WTC11 (cell line): Measurements from ENCODE around the gene ARAP2. TPM values are rescaled to one million over a fixed set of nuclear protein-coding genes. Genes with fewer than 3 reads are reported as not detected.

Experiments
- ATAC-seq: fragments of 200-7000 bp; cut with Tn5 transposase; 2 replicates; pipeline ENCODE4 v1.10.0; 2021; ENCODE audit warnings: mild to moderate bottlenecking, moderate library complexity
- CTCF ChIA-PET: fragments of 300-600 bp; sonication (Branson Sonifier 250); formaldehyde crosslinking; loops from one replicate; lab custom pipeline; 2021; ENCODE audit warnings: antibody characterized with exemption; lab: Charles Lee
- POLR2A ChIA-PET: fragments of 350-600 bp; sonication (Branson Sonifier 250); formaldehyde crosslinking; loops from one replicate; lab custom pipeline; 2021; ENCODE audit warnings: antibody characterized with exemption; lab: Charles Lee
- DNase-seq: peaks from one replicate; pipeline ENCODE4 v3.0.0; 2021; ENCODE audit warnings: low spot score
- H3K27ac Mint-ChIP-seq: 2 replicates; pipeline ENCODE4 v1.8.0; 2021; ENCODE audit warnings: mixed read lengths
- H3K27me3 Mint-ChIP-seq: 2 replicates; pipeline ENCODE4 v1.8.0; 2021; ENCODE audit warnings: low read depth, mild to moderate bottlenecking, moderate library complexity, mixed read lengths
- H3K36me3 Mint-ChIP-seq: 2 replicates; pipeline ENCODE4 v1.8.0; 2021; ENCODE audit warnings: mixed read lengths
- H3K4me1 Mint-ChIP-seq: 2 replicates; pipeline ENCODE4 v1.8.0; 2022; ENCODE audit warnings: mixed read lengths
- H3K4me3 Mint-ChIP-seq: 2 replicates; pipeline ENCODE4 v1.8.0; 2021; ENCODE audit warnings: mild to moderate bottlenecking, moderate library complexity, mixed read lengths
- H3K9me3 Mint-ChIP-seq: 2 replicates; pipeline ENCODE4 v1.8.0; 2021; ENCODE audit warnings: mixed read lengths
- CBFB ChIP-seq: sonication (generic); formaldehyde crosslinking; IDR thresholded peaks from 2 replicates; pipeline ENCODE4 v1.8.1; 2022; ENCODE audit warnings: mild to moderate bottlenecking, low read depth, missing genetic modification reagents
- CREM ChIP-seq: sonication (generic); formaldehyde crosslinking; IDR thresholded peaks from 2 replicates; pipeline ENCODE4 v1.8.1; 2022; ENCODE audit warnings: mild to moderate bottlenecking, missing genetic modification reagents, moderate library complexity
- HMGA2 ChIP-seq: fragments of 250-450 bp; sonication (Bioruptor Pico); IDR thresholded peaks from 2 replicates; pipeline ENCODE4 v1.4.0; 2021; ENCODE audit warnings: mild to moderate bottlenecking, moderate library complexity
- NFYB ChIP-seq: sonication (generic); formaldehyde crosslinking; conservative IDR thresholded peaks from 2 replicates; pipeline ENCODE4 v1.8.0; 2022; ENCODE audit warnings: low read depth, missing genetic modification reagents
- NR1H2 ChIP-seq: sonication (generic); formaldehyde crosslinking; IDR thresholded peaks from 2 replicates; pipeline ENCODE4 v1.9.0; 2021; ENCODE audit warnings: mild to moderate bottlenecking, moderate library complexity, missing genetic modification reagents
- PRRX2 ChIP-seq: fragments of 250-450 bp; sonication (Bioruptor Pico); IDR thresholded peaks from 2 replicates; pipeline ENCODE4 v1.8.0; 2021; ENCODE audit warnings: mild to moderate bottlenecking
- RELA ChIP-seq: sonication (generic); formaldehyde crosslinking; IDR thresholded peaks from 2 replicates; pipeline ENCODE4 v1.8.1; 2022; ENCODE audit warnings: missing genetic modification reagents, mild to moderate bottlenecking, borderline replicate concordance
- SMAD3 ChIP-seq: sonication (generic); formaldehyde crosslinking; IDR thresholded peaks from 2 replicates; pipeline ENCODE4 v1.8.0; 2022; ENCODE audit warnings: missing genetic modification reagents, mild to moderate bottlenecking, borderline replicate concordance
- TEAD4 ChIP-seq: sonication (generic); formaldehyde crosslinking; IDR thresholded peaks from 2 replicates; pipeline ENCODE4 v1.8.0; 2022; ENCODE audit warnings: mild to moderate bottlenecking, missing genetic modification reagents
- ZNF232 ChIP-seq: sonication (generic); formaldehyde crosslinking; IDR thresholded peaks from 2 replicates; pipeline ENCODE4 v1.8.0; 2022; ENCODE audit warnings: mild to moderate bottlenecking, missing genetic modification reagents
- total RNA-seq: library from RNA; stranded (reverse); gene quantifications from 3 replicates; pipeline ENCODE4 v1.2.3, GENCODE V29; 2021
- TF ChIP-seq, protein P1 (sequence below): fragments of 200-600 bp; IDR thresholded peaks from 2 replicates; pipeline ENCODE4 v1.8.0; 2022; ENCODE audit warnings: antibody characterized with exemption
- TF ChIP-seq, protein P2 (sequence below): sonication (generic); formaldehyde crosslinking; IDR thresholded peaks from 2 replicates; pipeline ENCODE4 v1.8.1; 2022; ENCODE audit warnings: mild to moderate bottlenecking, moderate library complexity, missing genetic modification reagents
- TF ChIP-seq, protein P3 (sequence below): fragments of 250-450 bp; sonication (Bioruptor Pico); conservative IDR thresholded peaks from 2 replicates; pipeline ENCODE4 v1.9.0; 2021; ENCODE audit warnings: mild to moderate bottlenecking
- TF ChIP-seq, protein P4 (sequence below): fragments of 250-450 bp; sonication (Bioruptor Pico); IDR thresholded peaks from 2 replicates; pipeline ENCODE4 v2.1.2; 2022; ENCODE audit warnings: mild to moderate bottlenecking, moderate library complexity

The ARAP2 gene
- total RNA-seq, 1 experiment from 2014 or later, result 1.0 TPM

DNA sequence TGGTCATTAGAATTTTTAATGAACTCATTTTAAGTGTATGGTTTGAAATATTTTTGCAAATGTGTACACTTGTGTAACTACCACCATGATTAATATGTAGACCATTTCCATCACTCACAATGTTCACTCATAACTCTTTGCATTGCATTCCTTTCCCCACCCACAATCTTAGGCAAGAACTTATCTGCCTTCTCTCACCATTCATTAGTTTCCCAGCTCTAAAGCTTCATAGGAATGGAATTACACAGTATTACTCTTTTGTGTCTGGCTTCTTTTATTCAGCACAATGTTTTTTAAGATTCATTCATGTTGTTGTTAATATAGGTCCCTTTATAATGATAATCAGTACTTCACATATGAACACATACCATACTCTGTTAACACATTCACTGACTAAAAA is 106.1 kb downstream of the ARAP2 start (continued):
- TF ChIP-seq, protein P1, sequence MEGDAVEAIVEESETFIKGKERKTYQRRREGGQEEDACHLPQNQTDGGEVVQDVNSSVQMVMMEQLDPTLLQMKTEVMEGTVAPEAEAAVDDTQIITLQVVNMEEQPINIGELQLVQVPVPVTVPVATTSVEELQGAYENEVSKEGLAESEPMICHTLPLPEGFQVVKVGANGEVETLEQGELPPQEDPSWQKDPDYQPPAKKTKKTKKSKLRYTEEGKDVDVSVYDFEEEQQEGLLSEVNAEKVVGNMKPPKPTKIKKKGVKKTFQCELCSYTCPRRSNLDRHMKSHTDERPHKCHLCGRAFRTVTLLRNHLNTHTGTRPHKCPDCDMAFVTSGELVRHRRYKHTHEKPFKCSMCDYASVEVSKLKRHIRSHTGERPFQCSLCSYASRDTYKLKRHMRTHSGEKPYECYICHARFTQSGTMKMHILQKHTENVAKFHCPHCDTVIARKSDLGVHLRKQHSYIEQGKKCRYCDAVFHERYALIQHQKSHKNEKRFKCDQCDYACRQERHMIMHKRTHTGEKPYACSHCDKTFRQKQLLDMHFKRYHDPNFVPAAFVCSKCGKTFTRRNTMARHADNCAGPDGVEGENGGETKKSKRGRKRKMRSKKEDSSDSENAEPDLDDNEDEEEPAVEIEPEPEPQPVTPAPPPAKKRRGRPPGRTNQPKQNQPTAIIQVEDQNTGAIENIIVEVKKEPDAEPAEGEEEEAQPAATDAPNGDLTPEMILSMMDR, result no peak
- TF ChIP-seq, protein P2, sequence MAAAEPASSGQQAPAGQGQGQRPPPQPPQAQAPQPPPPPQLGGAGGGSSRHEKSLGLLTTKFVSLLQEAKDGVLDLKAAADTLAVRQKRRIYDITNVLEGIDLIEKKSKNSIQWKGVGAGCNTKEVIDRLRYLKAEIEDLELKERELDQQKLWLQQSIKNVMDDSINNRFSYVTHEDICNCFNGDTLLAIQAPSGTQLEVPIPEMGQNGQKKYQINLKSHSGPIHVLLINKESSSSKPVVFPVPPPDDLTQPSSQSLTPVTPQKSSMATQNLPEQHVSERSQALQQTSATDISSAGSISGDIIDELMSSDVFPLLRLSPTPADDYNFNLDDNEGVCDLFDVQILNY (CRISPR knock-in tag), result no peak
- no peak for TF ChIP-seq NR1H2 (CRISPR knock-in tag)

DNA sequence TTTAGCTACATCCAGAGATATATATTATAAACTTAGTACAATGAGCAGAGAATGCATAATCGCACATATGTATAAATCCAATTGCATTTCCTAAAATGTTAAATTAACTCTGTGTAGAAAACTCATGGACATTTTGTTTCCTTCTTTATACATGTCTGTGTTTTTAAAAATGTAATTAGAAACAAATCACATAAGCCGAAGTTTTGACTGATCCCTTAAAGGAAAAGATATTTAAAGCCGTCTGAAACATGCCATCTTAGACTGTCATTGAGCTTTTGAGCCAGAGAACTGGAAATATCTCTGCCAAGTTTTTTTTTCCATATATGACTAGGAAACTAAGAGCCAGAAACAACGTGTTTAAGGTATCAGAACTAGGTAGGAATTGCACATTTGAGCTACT is 107.0 kb downstream of the ARAP2 start:
- DNase-seq (no peak), ATAC-seq (no peak)
- H3K4me1 Mint-ChIP-seq, result no peaks in the 10 kb centered on the region
- H3K27me3 Mint-ChIP-seq, result no peaks in the 10 kb centered on the region
- TF ChIP-seq, protein P3, sequence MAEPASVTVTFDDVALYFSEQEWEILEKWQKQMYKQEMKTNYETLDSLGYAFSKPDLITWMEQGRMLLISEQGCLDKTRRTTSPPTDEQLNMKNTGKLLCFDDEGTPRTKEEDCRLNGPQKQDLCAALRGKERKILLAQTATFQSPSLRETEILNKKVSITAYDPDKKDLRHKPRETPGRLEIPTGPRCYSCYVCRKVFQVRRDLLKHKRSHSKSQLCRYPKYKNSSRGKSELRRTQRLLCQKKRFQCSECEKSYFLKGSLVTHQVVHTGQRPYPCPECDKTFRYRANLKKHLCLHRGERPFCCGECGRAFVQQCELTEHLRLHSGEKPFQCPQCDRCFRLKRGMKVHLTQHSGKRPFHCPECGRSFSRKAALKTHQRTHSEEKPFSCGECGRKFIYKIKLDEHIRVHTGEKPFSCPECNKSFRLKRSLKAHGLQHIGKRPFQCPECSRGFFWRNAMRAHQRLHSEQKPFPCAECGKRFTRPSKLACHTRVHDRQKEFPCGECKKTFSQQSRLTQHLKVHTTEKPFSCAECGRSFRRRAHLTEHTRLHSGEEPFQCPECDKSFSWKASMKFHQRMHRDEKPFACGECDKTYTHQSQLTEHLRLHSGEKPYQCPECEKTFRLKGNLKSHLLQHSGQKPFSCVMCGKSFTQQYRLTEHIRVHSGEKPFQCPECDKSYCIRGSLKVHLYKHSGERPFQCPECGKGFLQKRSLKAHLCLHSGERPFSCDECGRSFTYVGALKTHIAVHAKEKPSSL (CRISPR knock-in tag), result no peak
- no peak for TF ChIP-seq CREM (CRISPR knock-in tag)
- ChIA-PET POLR2A (no interaction called here), CTCF (interaction anchor here (0.6 kb wide), 1 partner anchor 22 kb away, joined by 3 read pairs; no protein-coding TSS in a partner anchor)
- H3K27ac Mint-ChIP-seq, result no peak overlapping the region
- H3K36me3 Mint-ChIP-seq, result no peaks in the 10 kb centered on the region
- no peak overlapping the region for H3K4me3 Mint-ChIP-seq
- no peaks in the 10 kb centered on the region for H3K9me3 Mint-ChIP-seq

DNA sequence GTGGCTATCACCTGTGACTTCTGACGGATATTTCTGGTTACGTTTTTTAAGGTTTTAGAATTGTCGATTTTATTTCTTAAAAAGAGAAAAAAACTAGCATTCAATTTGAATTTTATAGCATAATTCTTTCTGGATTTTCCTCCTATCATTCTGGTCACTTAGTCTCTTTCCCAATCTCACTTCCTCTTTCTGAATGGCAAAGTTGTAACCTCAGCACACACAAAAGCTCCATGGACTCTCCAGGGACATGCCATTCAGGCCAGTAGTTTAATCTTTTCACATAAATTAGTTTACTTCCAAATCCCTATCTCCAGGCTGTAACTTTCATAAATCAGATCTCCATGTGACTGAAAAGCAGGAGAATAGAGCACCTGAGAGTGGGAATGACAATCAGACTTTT is 110.7 kb downstream of the ARAP2 start:
- ChIA-PET POLR2A (no interaction called here), CTCF (interaction anchor here (1.6 kb wide), 1 partner anchor 25 kb away, joined by 4 read pairs; no protein-coding TSS in a partner anchor)
- no peak overlapping the region for H3K4me3 Mint-ChIP-seq
- TF ChIP-seq RELA (CRISPR knock-in tag) (no peak), PRRX2 (no peak), HMGA2 (CRISPR knock-in tag) (no peak), TEAD4 (CRISPR knock-in tag) (no peak)
- H3K9me3 Mint-ChIP-seq, result no peaks in the 10 kb centered on the region
- ATAC-seq (no peak), DNase-seq (no peak)
- no peaks in the 10 kb centered on the region for H3K27me3 Mint-ChIP-seq
- H3K4me1 Mint-ChIP-seq, result peaks cover 13% of the 10 kb centered on the region
- no peaks in the 10 kb centered on the region for H3K36me3 Mint-ChIP-seq
- H3K27ac Mint-ChIP-seq, result no peak overlapping the region

DNA sequence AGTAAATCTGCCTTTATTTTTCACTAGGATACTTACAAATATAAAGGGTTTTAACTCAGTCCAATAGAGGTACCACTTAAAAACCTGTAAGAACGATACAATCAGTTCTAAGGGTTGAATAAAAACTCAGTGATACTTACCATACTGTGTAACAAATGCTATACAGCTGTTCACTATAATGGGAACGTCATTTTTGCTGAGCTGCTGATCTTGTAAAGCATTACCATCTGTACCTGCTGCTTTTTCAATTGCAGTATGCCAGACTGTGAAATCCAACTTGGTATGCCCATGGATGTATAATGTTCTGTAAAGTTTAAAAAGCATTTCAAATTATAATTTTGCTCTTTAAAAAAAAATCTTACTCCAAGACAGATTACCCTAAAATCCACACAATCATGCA is 111.2 kb downstream of the ARAP2 start:
- ChIA-PET CTCF (interaction anchor here (1.6 kb wide), 1 partner anchor 26 kb away, joined by 4 read pairs; no protein-coding TSS in a partner anchor), POLR2A (no interaction called here)

More for the DNA sequence above, 111.2 kb downstream of the ARAP2 start:
- Mint-ChIP-seq H3K4me1 (peaks cover 18% of the 10 kb centered on the region), H3K27ac (no peak overlapping the region), H3K9me3 (no peaks in the 10 kb centered on the region), H3K4me3 (no peak overlapping the region), H3K27me3 (no peaks in the 10 kb centered on the region), H3K36me3 (no peaks in the 10 kb centered on the region)
- no peak for DNase-seq
- no peak for ATAC-seq
- no peak for TF ChIP-seq SMAD3 (CRISPR knock-in tag)
- TF ChIP-seq, protein P4, sequence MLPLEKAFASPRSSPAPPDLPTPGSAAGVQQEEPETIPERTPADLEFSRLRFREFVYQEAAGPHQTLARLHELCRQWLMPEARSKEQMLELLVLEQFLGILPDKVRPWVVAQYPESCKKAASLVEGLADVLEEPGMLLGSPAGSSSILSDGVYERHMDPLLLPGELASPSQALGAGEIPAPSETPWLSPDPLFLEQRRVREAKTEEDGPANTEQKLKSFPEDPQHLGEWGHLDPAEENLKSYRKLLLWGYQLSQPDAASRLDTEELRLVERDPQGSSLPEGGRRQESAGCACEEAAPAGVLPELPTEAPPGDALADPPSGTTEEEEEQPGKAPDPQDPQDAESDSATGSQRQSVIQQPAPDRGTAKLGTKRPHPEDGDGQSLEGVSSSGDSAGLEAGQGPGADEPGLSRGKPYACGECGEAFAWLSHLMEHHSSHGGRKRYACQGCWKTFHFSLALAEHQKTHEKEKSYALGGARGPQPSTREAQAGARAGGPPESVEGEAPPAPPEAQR, result no peak
- TF ChIP-seq ZNF232 (CRISPR knock-in tag), result no peak
- TF ChIP-seq NFYB, result no peak
- no peak for TF ChIP-seq HMGA2 (CRISPR knock-in tag)
- no peak for TF ChIP-seq CBFB (CRISPR knock-in tag)
